ENCODE data around the gene MYCL.

Gene MYCL

GRCh38 chr1:39857126-39857878 is 44.4 kb downstream of the MYCL start:
- H3K9ac ChIP-seq (ENCODE audit: low read length in 5 of 5): no peak overlapping the region
- H3K27me3 ChIP-seq (ENCODE audit: control insufficient read depth in 5 of 5, insufficient read depth in 4 of 5, low read length in 5 of 5): no peaks in the 10 kb centered on the region
- H3K4me1 ChIP-seq (ENCODE audit: control insufficient read depth in 5 of 5, insufficient read depth in 5 of 5, low read length in 5 of 5): peaks cover 0 to 4% (median under 1%) of the 10 kb centered on the region in 5 donors
- H3K27ac ChIP-seq (ENCODE audit: low read depth, low read length): no peak overlapping the region
- no peaks in the 10 kb centered on the region for H3K9me3 ChIP-seq (ENCODE audit: control insufficient read depth in 5 of 5, low read length in 5 of 5)
- H3K4me3 ChIP-seq (ENCODE audit: low read depth in 1 of 5, low read length in 5 of 5): no peak overlapping the region
- peaks cover 0 to 16% (median 9%) of the 10 kb centered on the region in 5 donors for H3K36me3 ChIP-seq (ENCODE audit: control insufficient read depth in 5 of 5, insufficient read depth in 5 of 5, low read length in 5 of 5)

GRCh38 chr1:39854738-39855137 is 47.0 kb downstream of the MYCL start:
- Histone ChIP-seq H3K4me1 (ENCODE audit: control insufficient read depth in 5 of 5, insufficient read depth in 5 of 5, low read length in 5 of 5) (peaks cover 0 to 8% (median 4%) of the 10 kb centered on the region in 5 donors), H3K36me3 (ENCODE audit: control insufficient read depth in 5 of 5, insufficient read depth in 5 of 5, low read length in 5 of 5) (peaks cover 2 to 21% (median 13%) of the 10 kb centered on the region in 5 donors), H3K27ac (ENCODE audit: low read depth, low read length) (no peak overlapping the region), H3K9ac (ENCODE audit: low read length in 5 of 5) (no peak overlapping the region), H3K27me3 (ENCODE audit: control insufficient read depth in 5 of 5, insufficient read depth in 4 of 5, low read length in 5 of 5) (no peaks in the 10 kb centered on the region), H3K4me3 (ENCODE audit: low read depth in 1 of 5, low read length in 5 of 5) (no peak overlapping the region), H3K9me3 (ENCODE audit: control insufficient read depth in 5 of 5, low read length in 5 of 5) (no peaks in the 10 kb centered on the region)

GRCh38 chr1:39854314-39854713 is 47.4 kb downstream of the MYCL start:
- peaks cover 4 to 25% (median 16%) of the 10 kb centered on the region in 5 donors for H3K36me3 ChIP-seq (ENCODE audit: control insufficient read depth in 5 of 5, insufficient read depth in 5 of 5, low read length in 5 of 5)
- H3K9me3 ChIP-seq (ENCODE audit: control insufficient read depth in 5 of 5, low read length in 5 of 5): no peaks in the 10 kb centered on the region
- no peaks in the 10 kb centered on the region for H3K27me3 ChIP-seq (ENCODE audit: control insufficient read depth in 5 of 5, insufficient read depth in 4 of 5, low read length in 5 of 5)
- no peak overlapping the region for H3K9ac ChIP-seq (ENCODE audit: low read length in 5 of 5)
- no peak overlapping the region for H3K4me3 ChIP-seq (ENCODE audit: low read depth in 1 of 5, low read length in 5 of 5)
- H3K4me1 ChIP-seq (ENCODE audit: control insufficient read depth in 5 of 5, insufficient read depth in 5 of 5, low read length in 5 of 5): peaks cover 0 to 8% (median 4%) of the 10 kb centered on the region in 5 donors
- no peak overlapping the region for H3K27ac ChIP-seq (ENCODE audit: low read depth, low read length)

GRCh38 chr1:39852876-39853275 is 48.8 kb downstream of the MYCL start:
- Histone ChIP-seq H3K9me3 (ENCODE audit: control insufficient read depth in 5 of 5, low read length in 5 of 5) (no peaks in the 10 kb centered on the region), H3K36me3 (ENCODE audit: control insufficient read depth in 5 of 5, insufficient read depth in 5 of 5, low read length in 5 of 5) (peaks cover 6 to 30% (median 18%) of the 10 kb centered on the region in 5 donors), H3K4me1 (ENCODE audit: control insufficient read depth in 5 of 5, insufficient read depth in 5 of 5, low read length in 5 of 5) (peaks cover 0 to 8% (median 4%) of the 10 kb centered on the region in 5 donors), H3K4me3 (ENCODE audit: low read depth in 1 of 5, low read length in 5 of 5) (no peak overlapping the region), H3K27ac (ENCODE audit: low read depth, low read length) (no peak overlapping the region), H3K27me3 (ENCODE audit: control insufficient read depth in 5 of 5, insufficient read depth in 4 of 5, low read length in 5 of 5) (no peaks in the 10 kb centered on the region), H3K9ac (ENCODE audit: low read length in 5 of 5) (no peak overlapping the region)

- peaks cover 0 to 8% (median 4%) of the 10 kb centered on the region in 5 donors for H3K4me1 ChIP-seq (ENCODE audit: control insufficient read depth in 5 of 5, insufficient read depth in 5 of 5, low read length in 5 of 5)
- no peak overlapping the region for H3K9ac ChIP-seq (ENCODE audit: low read length in 5 of 5)
- no peak overlapping the region for H3K4me3 ChIP-seq (ENCODE audit: low read depth in 1 of 5, low read length in 5 of 5)
- H3K27me3 ChIP-seq (ENCODE audit: control insufficient read depth in 5 of 5, insufficient read depth in 4 of 5, low read length in 5 of 5): no peaks in the 10 kb centered on the region
- no peak overlapping the region for H3K27ac ChIP-seq (ENCODE audit: low read depth, low read length)
- no peaks in the 10 kb centered on the region for H3K9me3 ChIP-seq (ENCODE audit: control insufficient read depth in 5 of 5, low read length in 5 of 5)
- peaks cover 10 to 32% (median 22%) of the 10 kb centered on the region in 5 donors for H3K36me3 ChIP-seq (ENCODE audit: control insufficient read depth in 5 of 5, insufficient read depth in 5 of 5, low read length in 5 of 5)
These were observed 49.4 kb downstream of the MYCL start for GRCh38 chr1:39852214-39852791.

GRCh38 chr1:39850606-39851216 is 51.0 kb downstream of the MYCL start:
- Histone ChIP-seq H3K9me3 (ENCODE audit: control insufficient read depth in 5 of 5, low read length in 5 of 5) (no peaks in the 10 kb centered on the region), H3K27me3 (ENCODE audit: control insufficient read depth in 5 of 5, insufficient read depth in 4 of 5, low read length in 5 of 5) (no peaks in the 10 kb centered on the region), H3K36me3 (ENCODE audit: control insufficient read depth in 5 of 5, insufficient read depth in 5 of 5, low read length in 5 of 5) (peaks cover 11 to 32% (median 21%) of the 10 kb centered on the region in 5 donors), H3K4me1 (ENCODE audit: control insufficient read depth in 5 of 5, insufficient read depth in 5 of 5, low read length in 5 of 5) (peaks cover 0 to 14% (median 10%) of the 10 kb centered on the region in 5 donors), H3K4me3 (ENCODE audit: low read depth in 1 of 5, low read length in 5 of 5) (no peak overlapping the region), H3K9ac (ENCODE audit: low read length in 5 of 5) (no peak overlapping the region), H3K27ac (ENCODE audit: low read depth, low read length) (no peak overlapping the region)

GRCh38 chr1:39849203-39849602 is 52.5 kb downstream of the MYCL start:
- Histone ChIP-seq H3K4me3 (ENCODE audit: low read depth in 1 of 5, low read length in 5 of 5) (no peak overlapping the region), H3K27me3 (ENCODE audit: control insufficient read depth in 5 of 5, insufficient read depth in 4 of 5, low read length in 5 of 5) (no peaks in the 10 kb centered on the region), H3K9me3 (ENCODE audit: control insufficient read depth in 5 of 5, low read length in 5 of 5) (no peaks in the 10 kb centered on the region), H3K36me3 (ENCODE audit: control insufficient read depth in 5 of 5, insufficient read depth in 5 of 5, low read length in 5 of 5) (peaks cover 14 to 27% (median 21%) of the 10 kb centered on the region in 5 donors), H3K4me1 (ENCODE audit: control insufficient read depth in 5 of 5, insufficient read depth in 5 of 5, low read length in 5 of 5) (peaks cover 0 to 21% (median 17%) of the 10 kb centered on the region in 5 donors), H3K27ac (ENCODE audit: low read depth, low read length) (no peak overlapping the region), H3K9ac (ENCODE audit: low read length in 5 of 5) (no peak overlapping the region)

GRCh38 chr1:39847940-39848339 is 53.8 kb downstream of the MYCL start:
- no peak overlapping the region for H3K9ac ChIP-seq (ENCODE audit: low read length in 5 of 5)
- H3K4me3 ChIP-seq (ENCODE audit: low read depth in 1 of 5, low read length in 5 of 5): no peak overlapping the region
- H3K36me3 ChIP-seq (ENCODE audit: control insufficient read depth in 5 of 5, insufficient read depth in 5 of 5, low read length in 5 of 5): peaks cover 20 to 33% (median 31%) of the 10 kb centered on the region in 5 donors

GRCh38 chr1:39846796-39847195 is 54.9 kb downstream of the MYCL start:
- Histone ChIP-seq H3K4me1 (ENCODE audit: control insufficient read depth in 5 of 5, insufficient read depth in 5 of 5, low read length in 5 of 5) (peaks cover 0 to 22% (median 14%) of the 10 kb centered on the region in 5 donors), H3K9ac (ENCODE audit: low read length in 5 of 5) (no peak overlapping the region), H3K27me3 (ENCODE audit: control insufficient read depth in 5 of 5, insufficient read depth in 4 of 5, low read length in 5 of 5) (no peaks in the 10 kb centered on the region), H3K9me3 (ENCODE audit: control insufficient read depth in 5 of 5, low read length in 5 of 5) (no peaks in the 10 kb centered on the region), H3K36me3 (ENCODE audit: control insufficient read depth in 5 of 5, insufficient read depth in 5 of 5, low read length in 5 of 5) (peaks cover 26 to 43% (median 36%) of the 10 kb centered on the region in 5 donors), H3K27ac (ENCODE audit: low read depth, low read length) (no peak overlapping the region), H3K4me3 (ENCODE audit: low read depth in 1 of 5, low read length in 5 of 5) (no peak overlapping the region)

More at GRCh38 chr1:39847940-39848339, 53.8 kb downstream of the MYCL start:
- no peaks in the 10 kb centered on the region for H3K9me3 ChIP-seq (ENCODE audit: control insufficient read depth in 5 of 5, low read length in 5 of 5)
- peaks cover 0 to 22% (median 21%) of the 10 kb centered on the region in 5 donors for H3K4me1 ChIP-seq (ENCODE audit: control insufficient read depth in 5 of 5, insufficient read depth in 5 of 5, low read length in 5 of 5)
- no peaks in the 10 kb centered on the region for H3K27me3 ChIP-seq (ENCODE audit: control insufficient read depth in 5 of 5, insufficient read depth in 4 of 5, low read length in 5 of 5)
- H3K27ac ChIP-seq (ENCODE audit: low read depth, low read length): no peak overlapping the region

Data from subcutaneous abdominal adipose tissue (tissue), 5 donors.